Testis (tissue), 2 donors: ENCODE measurements around the gene ASB5.

Experiments used
- POLR2A ChIP-seq: fragments of 450-650 bp; IDR thresholded peaks from one replicate; pipeline ENCODE4 v1.6.1; 2017; ENCODE audit warnings: antibody characterized with exemption, mild to moderate bottlenecking, moderate library complexity
- TF ChIP-seq, protein P1 (sequence below), 3 experiments: fragments of 450-650 bp in 2 of 3; fragments of 200-600 bp in 1 of 3; sonication (generic) in 1 of 3; IDR thresholded peaks; one replicate each; pipeline ENCODE4 v1.5.1; 2016 to 2019; ENCODE audit warnings: antibody characterized with exemption in 3 of 3, mild to moderate bottlenecking in 2 of 3, moderate library complexity in 1 of 3

DNA sequence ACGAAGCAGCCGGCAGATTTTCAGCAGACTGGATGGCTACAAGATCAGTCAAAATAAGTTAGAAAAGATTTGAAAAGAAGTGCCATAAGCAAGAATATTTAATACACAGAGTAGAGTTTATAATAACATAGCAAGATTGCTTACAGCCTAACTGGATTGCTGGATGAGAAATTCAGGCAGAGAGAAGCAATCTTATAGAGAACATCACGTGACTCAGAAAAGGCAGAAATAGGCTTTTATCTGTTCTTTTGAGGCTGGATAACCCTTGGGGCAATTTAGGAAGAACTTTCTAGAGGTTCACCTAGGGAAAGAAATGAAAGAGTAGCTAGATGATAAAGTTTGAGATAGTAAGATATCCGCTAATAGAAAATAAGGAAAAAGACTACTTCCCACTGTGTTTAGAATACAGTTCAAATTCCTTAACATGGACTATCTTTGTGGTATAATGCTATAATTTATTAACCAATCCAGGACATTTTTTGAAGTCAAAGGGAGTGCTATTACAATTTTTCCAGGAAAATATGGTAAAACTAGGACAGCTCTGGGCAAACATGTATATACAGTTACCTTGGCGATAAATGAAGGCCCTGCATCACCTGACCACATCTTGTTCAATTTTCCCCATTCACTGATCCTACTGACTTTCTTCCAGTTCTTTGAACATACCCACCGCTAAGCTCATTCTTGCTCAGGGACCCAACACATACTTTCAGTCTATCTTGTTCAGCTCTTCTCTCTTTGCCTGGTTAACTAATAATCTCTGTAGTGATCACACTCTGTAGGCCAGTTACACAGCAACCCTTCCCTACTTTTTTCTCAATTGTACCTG lies 38.0 kb upstream of the ASB5 start:
- TF ChIP-seq, protein P1, sequence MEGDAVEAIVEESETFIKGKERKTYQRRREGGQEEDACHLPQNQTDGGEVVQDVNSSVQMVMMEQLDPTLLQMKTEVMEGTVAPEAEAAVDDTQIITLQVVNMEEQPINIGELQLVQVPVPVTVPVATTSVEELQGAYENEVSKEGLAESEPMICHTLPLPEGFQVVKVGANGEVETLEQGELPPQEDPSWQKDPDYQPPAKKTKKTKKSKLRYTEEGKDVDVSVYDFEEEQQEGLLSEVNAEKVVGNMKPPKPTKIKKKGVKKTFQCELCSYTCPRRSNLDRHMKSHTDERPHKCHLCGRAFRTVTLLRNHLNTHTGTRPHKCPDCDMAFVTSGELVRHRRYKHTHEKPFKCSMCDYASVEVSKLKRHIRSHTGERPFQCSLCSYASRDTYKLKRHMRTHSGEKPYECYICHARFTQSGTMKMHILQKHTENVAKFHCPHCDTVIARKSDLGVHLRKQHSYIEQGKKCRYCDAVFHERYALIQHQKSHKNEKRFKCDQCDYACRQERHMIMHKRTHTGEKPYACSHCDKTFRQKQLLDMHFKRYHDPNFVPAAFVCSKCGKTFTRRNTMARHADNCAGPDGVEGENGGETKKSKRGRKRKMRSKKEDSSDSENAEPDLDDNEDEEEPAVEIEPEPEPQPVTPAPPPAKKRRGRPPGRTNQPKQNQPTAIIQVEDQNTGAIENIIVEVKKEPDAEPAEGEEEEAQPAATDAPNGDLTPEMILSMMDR (IDR thresholded peaks at IDR 0.05), result no peak
- no peak for TF ChIP-seq POLR2A
